Cortex of kidney (tissue), 1 donor: Measurements from ENCODE around the gene RASSF4.
A peak's percentile ranks its signal among the peaks of the same experiment; 100 is the strongest.

Source experiments
- DNase-seq: peaks from one replicate; lab custom pipeline; 2025; lab: John Stamatoyannopoulos, UW

Gene RASSF4

DNA sequence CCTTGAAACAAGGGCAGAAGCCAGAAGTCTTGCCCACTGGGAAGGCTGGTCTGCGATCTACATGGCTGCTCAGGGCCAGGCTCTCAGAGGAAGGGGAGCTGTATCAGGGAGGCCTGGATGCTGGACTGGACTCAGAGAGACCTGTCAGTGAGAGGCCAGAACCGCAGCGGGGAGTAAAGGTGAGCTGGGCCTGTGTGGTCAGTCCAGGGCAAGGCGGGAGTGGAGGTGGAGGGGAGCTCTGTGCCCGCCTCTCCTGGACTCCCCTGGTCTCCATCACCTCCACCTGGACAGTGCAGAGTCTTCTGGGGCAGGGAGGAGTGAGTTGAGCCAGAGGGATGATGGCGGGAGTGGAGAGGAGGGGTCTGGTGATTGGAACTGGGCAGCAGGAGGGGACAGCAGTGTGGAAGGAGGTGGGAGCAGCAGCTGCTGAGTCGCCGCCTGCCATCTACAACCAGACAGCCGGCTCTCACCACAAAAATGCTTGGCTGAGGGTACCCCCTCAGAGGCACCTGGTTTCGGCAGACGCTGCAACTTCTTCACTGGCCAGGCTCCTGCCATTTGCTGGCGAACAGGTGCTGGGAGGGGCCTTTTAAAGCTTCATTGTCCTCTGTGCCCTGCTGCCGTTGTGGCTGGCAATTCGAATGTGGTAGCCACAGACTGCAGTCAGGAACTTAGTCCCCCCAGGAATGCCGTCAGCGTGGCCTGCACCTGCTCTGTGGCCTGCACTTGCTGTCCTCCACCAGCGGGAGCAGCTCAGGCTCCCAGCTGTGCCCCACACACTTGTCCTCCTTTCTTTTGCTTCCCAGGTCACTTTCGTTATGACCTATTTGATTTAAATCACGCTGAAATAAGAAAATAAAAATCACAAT is 3.5 kb downstream of the RASSF4 start:
- no peak for DNase-seq

DNA sequence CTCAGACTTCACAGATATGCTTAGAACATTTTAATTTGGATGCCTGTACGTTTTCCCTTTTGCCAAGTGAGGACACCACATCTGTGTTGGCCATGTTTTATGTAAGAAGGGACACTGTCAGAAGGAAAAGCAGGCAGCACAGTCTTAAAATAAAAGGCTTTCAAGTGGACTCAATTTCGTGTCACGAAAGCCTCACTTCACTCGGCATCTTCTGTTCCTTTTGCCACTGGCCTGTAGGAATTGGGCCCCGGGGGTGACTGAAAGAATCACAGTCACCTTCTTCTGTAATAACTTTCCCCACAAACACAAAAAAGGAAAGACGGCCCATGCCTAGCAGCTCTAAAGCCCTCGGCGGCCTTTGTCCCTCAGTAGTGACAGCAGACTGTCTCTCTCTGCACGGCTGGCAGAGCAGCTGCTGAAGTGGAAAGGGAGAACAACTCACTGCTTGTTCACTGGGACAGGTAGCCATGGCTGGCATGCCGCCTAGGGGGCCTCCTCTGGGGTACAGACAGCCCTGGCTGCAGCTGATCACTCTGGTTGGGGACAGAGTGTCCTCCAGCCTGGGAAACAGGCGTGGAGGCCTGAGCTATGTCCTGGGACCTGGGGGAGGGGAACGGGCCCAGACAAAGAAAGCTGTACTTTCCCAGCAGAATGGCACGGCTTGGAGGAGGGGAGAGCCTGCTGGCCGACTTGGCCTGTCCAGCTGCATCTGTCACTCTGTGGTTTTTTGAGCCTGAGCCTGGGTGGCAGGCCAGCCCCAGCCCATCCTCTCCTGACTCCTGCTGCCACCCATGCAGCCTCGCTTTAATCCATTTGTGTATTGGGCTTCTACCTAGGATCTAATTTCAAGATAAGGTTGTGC is 4.4 kb downstream of the RASSF4 start:
- no peak for DNase-seq

DNA sequence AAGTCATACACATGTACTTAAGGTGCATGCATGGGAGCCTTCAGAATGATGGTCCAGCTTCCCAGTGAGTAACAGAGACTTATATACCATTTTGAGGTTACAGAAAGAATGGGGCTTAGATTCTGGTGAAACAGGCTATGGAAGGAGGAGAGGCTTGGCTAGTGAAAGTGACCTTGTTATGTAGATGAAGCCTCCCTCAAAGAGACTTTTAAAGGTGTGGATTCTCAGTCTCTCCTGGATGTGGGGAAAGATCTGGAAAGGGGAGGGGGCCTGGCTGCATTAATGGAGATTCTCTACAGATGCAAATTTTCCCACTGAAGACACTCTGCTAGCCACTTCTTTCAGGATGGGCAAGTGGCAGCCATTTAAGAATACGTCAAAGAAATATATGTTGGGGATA is 5.5 kb downstream of the RASSF4 start:
- DNase-seq = no peak

DNA sequence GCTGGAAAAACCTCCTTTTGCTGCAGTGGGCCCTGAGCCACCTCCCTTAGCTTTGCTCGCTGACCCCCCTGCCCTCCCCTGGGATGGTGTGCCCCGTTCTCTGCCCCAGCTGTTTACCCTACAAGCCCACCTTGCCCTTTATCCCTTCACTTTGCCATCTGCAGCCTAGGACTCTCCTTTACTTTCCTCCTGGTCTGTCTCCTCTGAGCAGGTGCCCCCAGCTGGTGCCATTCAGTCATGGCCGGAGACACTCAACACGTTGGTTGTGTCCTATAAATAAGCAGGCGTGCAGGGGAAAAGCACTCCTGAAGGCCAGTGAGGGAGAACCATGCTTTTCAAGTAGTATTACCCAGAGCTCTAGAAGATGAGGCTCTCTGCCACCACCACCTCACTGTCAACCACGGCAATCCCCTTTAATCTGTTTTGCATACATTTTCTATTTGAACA is 6.1 kb downstream of the RASSF4 start:
- DNase-seq = no peak

DNA sequence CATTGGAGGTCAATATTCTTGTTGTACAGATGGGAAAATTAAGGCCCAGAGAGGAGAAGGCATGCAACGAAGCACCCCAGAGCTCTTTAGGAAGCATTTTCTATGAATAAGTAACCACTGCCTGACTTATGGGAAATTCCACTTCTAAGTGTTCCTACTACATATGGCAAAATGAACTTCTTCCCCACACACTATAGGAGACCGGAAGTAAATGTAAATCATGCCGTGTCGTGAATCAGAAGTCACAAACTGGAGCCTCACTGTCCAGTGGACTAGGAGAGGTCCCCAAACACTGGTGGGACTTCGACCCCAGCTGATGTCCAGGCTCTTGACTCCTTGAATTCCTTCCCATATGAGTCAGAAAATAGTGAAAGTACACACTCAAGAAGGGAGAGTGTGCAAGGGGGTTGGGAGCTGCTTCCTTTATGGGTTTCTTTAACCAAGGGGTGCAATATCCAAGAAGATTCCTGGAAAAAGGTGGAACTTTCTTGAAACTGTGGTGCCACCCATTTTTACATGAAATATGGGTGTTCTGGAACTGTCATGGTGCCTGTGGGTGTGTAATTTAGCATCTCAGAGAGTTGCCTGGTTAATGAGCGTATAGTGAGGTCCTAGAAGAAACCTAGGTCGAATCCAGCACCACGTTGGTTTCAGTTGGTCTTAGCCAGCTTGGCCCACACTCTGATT is 6.7 kb downstream of the RASSF4 start:
- DNase-seq = no peak

DNA sequence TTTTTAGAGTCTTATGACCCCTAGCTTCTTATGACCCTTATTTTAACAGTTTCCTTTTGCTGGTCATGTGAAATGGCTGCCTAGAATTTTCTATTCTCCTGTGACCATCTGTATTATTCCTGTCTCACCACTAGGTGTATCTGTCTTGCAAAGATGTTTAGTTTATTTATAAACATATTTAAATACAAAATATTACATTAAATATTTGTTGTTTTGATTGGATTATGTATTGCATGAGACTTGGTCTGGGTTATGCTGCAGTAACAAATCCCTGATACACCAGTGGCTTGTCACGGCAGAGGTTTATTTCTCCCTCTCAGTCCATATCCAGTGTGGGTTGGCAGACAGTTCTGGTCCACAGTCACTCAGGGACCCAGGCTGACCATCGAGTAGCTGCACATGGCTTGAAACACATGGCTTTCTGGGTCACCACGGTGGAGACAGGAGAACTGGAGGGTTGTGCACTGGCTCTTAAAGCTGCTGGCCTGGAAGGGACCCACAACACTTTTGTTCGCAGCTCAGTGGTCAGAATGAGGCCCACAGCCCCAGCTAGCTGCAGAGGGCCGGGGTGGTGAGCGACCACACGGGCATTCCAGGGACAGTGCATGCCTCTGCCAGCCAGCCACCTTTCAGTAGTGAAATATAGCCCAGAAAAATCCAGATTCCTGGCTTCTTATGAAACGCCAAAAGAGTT is 7.4 kb downstream of the RASSF4 start:
- DNase-seq = no peak

- DNase-seq = no peak
Observed at GRCh38 chr10:44967616-44968015, 8.0 kb downstream of the RASSF4 start.

- DNase-seq = no peak
Observed at GRCh38 chr10:44968091-44968490, 8.5 kb downstream of the RASSF4 start.

DNA sequence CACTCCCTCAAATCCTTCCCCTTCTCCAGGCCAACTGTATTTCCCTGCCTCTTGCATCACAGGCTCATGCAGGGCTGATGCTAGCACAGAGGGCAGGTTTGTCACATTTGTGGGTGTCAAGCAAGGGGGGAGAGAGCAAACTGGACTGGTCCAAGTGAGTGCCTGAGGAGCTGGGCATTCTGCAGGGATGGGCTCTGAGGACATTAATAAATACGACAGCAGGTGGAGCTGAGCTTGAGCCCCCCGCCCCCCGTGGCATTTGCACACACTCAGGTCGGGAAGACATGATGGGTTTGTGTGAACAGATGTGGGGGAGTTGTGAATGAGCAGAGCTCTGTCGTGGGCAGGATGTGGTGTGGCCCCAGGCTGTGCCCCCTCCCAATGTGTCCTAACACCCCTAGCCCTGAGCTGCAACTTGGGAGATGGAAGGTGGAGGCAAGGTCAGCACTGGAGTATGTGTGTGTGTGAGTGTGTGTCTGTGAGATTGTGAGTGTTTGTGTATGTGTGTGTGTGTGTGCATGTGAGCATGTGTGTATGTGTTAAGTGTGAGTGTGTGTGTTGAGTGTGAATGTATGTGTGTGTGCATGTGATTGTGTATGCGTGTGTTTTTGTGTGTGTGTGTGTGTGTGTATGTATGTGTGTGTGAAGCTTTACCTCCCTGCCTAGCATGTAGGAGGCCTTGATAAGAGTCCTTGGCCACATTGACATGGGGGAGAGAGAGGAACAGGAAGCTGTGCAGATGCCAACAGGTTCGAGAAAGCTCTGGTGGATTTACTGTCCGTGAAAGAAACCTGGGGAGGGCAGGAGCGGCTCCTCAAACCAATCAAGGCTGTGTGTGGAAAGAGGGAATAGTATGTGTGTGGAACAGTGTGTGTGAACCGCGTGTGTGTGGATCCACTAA is 9.1 kb downstream of the RASSF4 start:
- DNase-seq = no peak

GRCh38 chr10:44969854-44970253 is 10.3 kb downstream of the RASSF4 start:
- DNase-seq = no peak

DNA sequence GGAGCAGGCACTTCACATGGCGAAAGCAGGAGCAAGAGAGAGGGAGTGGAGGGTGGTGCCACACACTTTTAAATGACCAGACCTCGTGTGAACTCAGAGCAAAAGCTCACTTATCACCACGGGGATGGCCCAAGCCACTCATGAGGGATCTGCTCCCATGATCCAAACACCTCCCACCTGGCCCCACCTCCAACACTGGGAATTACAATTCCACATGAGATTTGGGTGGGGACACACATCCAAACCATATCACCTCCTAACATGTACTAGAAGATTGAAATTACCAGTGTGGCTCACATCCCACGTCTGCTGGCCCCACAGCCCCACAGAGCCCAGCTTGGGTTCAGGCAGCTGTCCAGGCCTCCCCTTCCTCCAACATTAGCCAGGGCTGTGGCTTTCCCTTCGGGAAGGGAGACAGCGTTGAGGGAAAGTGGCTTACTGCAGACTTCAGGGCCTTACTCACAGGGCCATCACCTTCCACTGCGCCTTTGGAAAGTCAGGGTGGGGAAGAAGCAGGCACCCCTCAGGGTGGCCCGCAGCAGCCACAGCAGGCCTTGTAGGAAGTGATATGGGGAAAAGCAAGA is 11.3 kb downstream of the RASSF4 start:
- DNase-seq = no peak

- DNase-seq = no peak
Observed at GRCh38 chr10:44971434-44971833, 11.8 kb downstream of the RASSF4 start.

GRCh38 chr10:44971935-44972757 is 12.5 kb downstream of the RASSF4 start:
- DNase-seq = no peak

- DNase-seq = no peak
Observed at GRCh38 chr10:44972874-44973306, 13.3 kb downstream of the RASSF4 start.

DNA sequence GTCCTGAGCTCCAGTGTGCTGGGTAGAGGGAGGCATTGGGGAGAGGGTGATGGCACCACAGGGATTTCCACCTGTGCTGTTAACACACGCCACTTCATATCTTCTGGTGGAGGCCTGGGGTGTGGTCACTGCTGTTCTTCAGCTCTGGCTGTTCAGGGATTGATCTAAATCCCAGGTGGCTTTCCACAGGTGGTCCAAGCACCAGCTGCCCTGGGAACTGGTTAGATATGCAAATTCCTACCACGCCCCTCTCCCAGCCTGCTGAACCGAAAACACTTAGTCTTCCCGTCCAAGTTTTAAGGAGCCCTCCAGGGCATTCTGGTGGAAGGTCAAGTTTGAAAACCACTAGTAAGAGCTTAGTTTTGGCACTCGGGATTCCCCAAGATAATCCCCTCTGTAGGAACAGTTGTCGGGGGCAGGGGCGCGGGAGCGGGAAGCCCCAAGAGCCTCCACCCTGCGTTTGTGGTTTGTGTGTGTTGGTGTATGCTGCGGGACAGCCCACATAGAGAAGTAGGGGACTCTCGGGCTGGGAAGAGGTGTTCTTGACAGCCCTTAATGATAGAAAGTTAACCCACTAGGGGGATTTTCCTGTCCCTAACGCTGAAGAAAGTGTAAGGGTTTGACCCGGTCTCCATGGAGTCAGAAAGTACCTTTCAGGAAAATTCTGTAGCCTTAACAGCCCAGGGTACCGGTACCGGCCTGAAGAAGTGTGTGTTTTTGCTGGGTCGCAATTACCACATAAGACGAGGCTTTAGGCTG is 13.9 kb downstream of the RASSF4 start:
- DNase-seq = no peak

DNA sequence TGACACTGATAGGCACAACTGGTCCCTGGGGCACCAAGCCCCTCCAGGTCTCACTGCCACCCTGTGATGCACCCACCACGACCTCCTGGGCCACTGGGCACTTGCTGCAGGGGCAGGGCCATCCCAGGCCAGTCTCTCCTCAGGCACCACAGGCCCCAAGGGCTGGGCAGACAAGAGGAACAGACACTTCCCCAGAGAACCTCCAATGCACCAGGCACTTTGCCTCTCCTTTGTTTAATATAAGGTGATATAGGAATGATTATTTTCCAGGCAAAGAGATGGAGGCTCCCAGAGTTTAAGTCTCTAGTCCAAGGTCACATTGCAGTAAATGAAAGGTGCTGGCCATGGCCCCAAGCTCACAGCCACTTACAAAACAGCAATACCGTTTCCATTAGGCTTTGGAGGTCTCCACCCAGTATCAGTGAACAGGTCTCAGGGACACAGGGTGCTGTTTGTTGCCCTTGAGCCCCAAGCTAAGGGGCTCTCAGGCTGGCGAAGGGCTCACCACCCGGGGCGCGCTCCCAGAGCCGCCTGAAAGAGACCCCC is 14.6 kb downstream of the RASSF4 start:
- no peak for DNase-seq

- DNase-seq = peak; percentile 24
Observed at GRCh38 chr10:44974628-44975430, 15.2 kb downstream of the RASSF4 start.
